HCT116 (cell line): ENCODE results near the gene WDR70. TPM values are rescaled to one million over a fixed set of nuclear protein-coding genes. Genes with fewer than 3 reads are reported as not detected.

Experiments used
- ATAC-seq: fragments of 200-7000 bp; cut with Tn5 transposase; 2 replicates; pipeline ENCODE4 v1.9.1; 2020; ENCODE audit warnings: mild to moderate bottlenecking, moderate library complexity
- BruUV-seq: library from RNA; stranded (reverse); fragments of 400-500 nt; replicated peaks from 2 replicates; lab custom pipeline; 2021; lab: Mats Ljungman, UMichigan
- CTCF ChIA-PET: fragments of 300-600 bp; sonication (Branson Sonifier 250); formaldehyde crosslinking; loops from one replicate; lab custom pipeline; 2021; ENCODE audit warnings: antibody characterized with exemption; lab: Charles Lee
- POLR2A ChIA-PET: fragments of 300-600, 350-600 bp; sonication (Branson Sonifier 250); formaldehyde crosslinking; loops from one replicate; lab custom pipeline; 2021; ENCODE audit warnings: antibody characterized with exemption; lab: Charles Lee
- RAD21 ChIA-PET, 2 experiments: fragments of 300-600 bp; sonication (Branson Sonifier 250); formaldehyde crosslinking; loops; one replicate each; lab custom pipeline; 2023; ENCODE audit warnings: low total read pairs in 2 of 2; ENCODE audit not compliant: uncharacterized antibody in 2 of 2, unreplicated experiment in 2 of 2, low non-redundant PET in 1 of 2; lab: Charles Lee
- DNase-seq: peaks from one replicate; pipeline ENCODE4 v3.0.0-alpha.2; 2010; ENCODE audit warnings: low read depth, low spot score
- H2AFZ ChIP-seq: fragments of 200-600 bp; shearing (Covaris generic), sonication (generic); 2 replicates; pipeline ENCODE4 v1.6.1; 2017; ENCODE audit warnings: low read depth, mixed run types, mixed read lengths, antibody characterized with exemption, low read length; ENCODE audit not compliant: poor library complexity, severe bottlenecking
- H3K27ac ChIP-seq: 2 replicates; pipeline ENCODE4 v1.5.1; 2012; ENCODE audit warnings: low read depth, low read length
- H3K27me3 ChIP-seq: fragments of 200-600 bp; sonication (generic); 2 replicates; pipeline ENCODE4 v1.6.1; 2016; ENCODE audit warnings: mixed run types, low read length, mixed read lengths; ENCODE audit not compliant: insufficient read depth
- H3K36me3 ChIP-seq, 2 experiments: fragments of 200-500 bp in 1 of 2; fragments of 200-600 bp in 1 of 2; sonication (Bioruptor generic) in 1 of 2; sonication (generic) in 1 of 2; 2 replicates each; pipeline versions ENCODE4 v1.5.1 to v1.6.1; 2014 to 2016; ENCODE audit warnings: low read length in 2 of 2, inconsistent platforms in 1 of 2, mixed read lengths in 1 of 2, mixed run types in 1 of 2; ENCODE audit not compliant: insufficient read depth in 2 of 2, control insufficient read depth in 1 of 2
- H3K4me1 ChIP-seq, 2 experiments: fragments of 200-600 bp in 1 of 2; sonication (generic) in 1 of 2; 2 replicates each; pipeline versions ENCODE4 v1.5.1 to v1.6.1; 2012 to 2017; ENCODE audit warnings: low read length in 2 of 2, inconsistent platforms in 1 of 2, mild to moderate bottlenecking in 1 of 2, mixed read lengths in 1 of 2, mixed run types in 1 of 2, moderate library complexity in 1 of 2; ENCODE audit not compliant: insufficient read depth in 2 of 2, control insufficient read depth in 1 of 2
- H3K4me2 ChIP-seq: fragments of 200-600 bp; sonication (generic); 2 replicates; pipeline ENCODE4 v1.6.1; 2017; ENCODE audit warnings: mixed run types, low read length, mixed read lengths
- H3K4me3 ChIP-seq, 2 experiments: fragments of 200-600 bp in 1 of 2; sonication (generic) in 1 of 2; replicated peaks in 1 of 2; 2 replicates each; pipeline ENCODE4 v1.5.1; 2011 to 2016; ENCODE audit warnings: low read length in 2 of 2, control low read depth in 1 of 2, low read depth in 1 of 2, mild to moderate bottlenecking in 1 of 2, mixed read lengths in 1 of 2, mixed run types in 1 of 2
- H3K79me2 ChIP-seq: fragments of 200-600 bp; sonication (generic); 2 replicates; pipeline ENCODE4 v1.6.1; 2017; ENCODE audit warnings: mild to moderate bottlenecking, mixed run types, low read length, moderate library complexity, mixed read lengths; ENCODE audit not compliant: insufficient read depth
- H3K9ac ChIP-seq: fragments of 200-600 bp; sonication (generic); 2 replicates; pipeline ENCODE4 v1.6.1; 2016; ENCODE audit warnings: low read length, mixed read lengths
- H3K9me2 ChIP-seq: fragments of 200-600 bp; sonication (generic), shearing (Covaris generic); 2 replicates; pipeline ENCODE4 v1.6.1; 2017; ENCODE audit warnings: mixed run types, mild to moderate bottlenecking, moderate library complexity; ENCODE audit not compliant: insufficient read depth
- H3K9me3 ChIP-seq, 2 experiments: fragments of 200-500 bp in 1 of 2; fragments of 200-600 bp in 1 of 2; sonication (Bioruptor generic) in 1 of 2; sonication (generic) in 1 of 2; 2 replicates each; pipeline ENCODE4 v1.6.1; 2014 to 2017; ENCODE audit warnings: low read length in 2 of 2, mixed read lengths in 2 of 2, inconsistent platforms in 1 of 2, low read depth in 1 of 2, mild to moderate bottlenecking in 1 of 2, mixed run types in 1 of 2, moderate library complexity in 1 of 2; ENCODE audit not compliant: control insufficient read depth in 1 of 2, insufficient read depth in 1 of 2
- H4K20me1 ChIP-seq: fragments of 200-600 bp; sonication (generic), shearing (Covaris generic); 2 replicates; pipeline ENCODE4 v1.6.1; 2017; ENCODE audit warnings: mixed run types, mild to moderate bottlenecking, moderate library complexity; ENCODE audit not compliant: insufficient read depth
- CBX3 ChIP-seq: IDR thresholded peaks from 2 replicates; pipeline ENCODE4 v1.6.1; 2012; ENCODE audit warnings: low read depth
- EGR1 ChIP-seq: IDR thresholded peaks from 2 replicates; pipeline ENCODE4 v1.6.1; 2012; ENCODE audit warnings: low read depth
- FOSL1 ChIP-seq: IDR thresholded peaks from 2 replicates; pipeline ENCODE4 v1.6.1; 2012; ENCODE audit warnings: low read depth
- JUND ChIP-seq: IDR thresholded peaks from 2 replicates; pipeline ENCODE4 v1.6.1; 2012
- ZFX ChIP-seq: fragments of 450-650 bp; IDR thresholded peaks from 2 replicates; pipeline ENCODE4 v1.6.1; 2017
- intact Hi-C: fragments of 100-400 bp; cut with micrococcal nuclease; formaldehyde crosslinking; loops from 2 replicates; pipeline ENCODE4 v1.10.0; 2022
- total RNA-seq: library from RNA; stranded (reverse); gene quantifications from one replicate; pipeline ENCODE4 v1.2.1, GENCODE V29; 2021; ENCODE audit not compliant: unreplicated experiment
- TF ChIP-seq, protein P1 (sequence below): IDR thresholded peaks from 2 replicates; pipeline ENCODE4 v1.6.1; 2012

WDR70 gene
- total RNA-seq, 1 experiment from 2014 or later, result 31.1 TPM

- BruUV-seq, result no TSS peak
These were observed 390.0 kb downstream of the WDR70 start for GRCh38 chr5:37769108-37769507.

GRCh38 chr5:37769840-37770239 is 390.7 kb downstream of the WDR70 start:
- Histone ChIP-seq H3K27ac (no peak overlapping the region), H3K9me3 (peaks cover under 1 to 5% of the 10 kb centered on the region in 2 experiments; a peak in 2 of 4 replicates), H3K4me2 (no peak overlapping the region), H4K20me1 (no peaks in the 10 kb centered on the region), H3K4me3 (no peak overlapping the region), H3K27me3 (no peaks in the 10 kb centered on the region), H3K4me1 (no peaks in the 10 kb centered on the region; a peak in 1 of 4 replicates), H3K79me2 (no peaks in the 10 kb centered on the region), H3K9ac (no peak overlapping the region), H3K36me3 (no peaks in the 10 kb centered on the region), H2AFZ (no peak overlapping the region), H3K9me2 (no peaks in the 10 kb centered on the region)
- ATAC-seq (no peak), DNase-seq (no peak)
- ChIA-PET RAD21 (no interaction called here), POLR2A (no interaction called here), CTCF (no interaction called here)
- TF ChIP-seq JUND (no peak), ZFX (no peak), FOSL1 (no peak)
- no TSS peak for BruUV-seq
- intact Hi-C loops, result no loop called here

More at GRCh38 chr5:37769108-37769507, 390.0 kb downstream of the WDR70 start:
- Histone ChIP-seq H3K36me3 (no peaks in the 10 kb centered on the region), H3K4me1 (no peaks in the 10 kb centered on the region; a peak in 1 of 4 replicates)
- no peak for TF ChIP-seq EGR1
- TF ChIP-seq, all 23 proteins: peak for 0
- Histone ChIP-seq H3K27ac (no peak overlapping the region), H3K79me2 (no peaks in the 10 kb centered on the region), H3K4me3 (no peak overlapping the region), H3K4me2 (no peak overlapping the region), H3K27me3 (no peaks in the 10 kb centered on the region), H3K9me3 (peaks cover 0 to 5% of the 10 kb centered on the region in 2 experiments; a peak in 2 of 4 replicates), H4K20me1 (no peaks in the 10 kb centered on the region), H2AFZ (no peak overlapping the region), H3K9me2 (no peaks in the 10 kb centered on the region), H3K9ac (no peak overlapping the region)
- DNase-seq, result no peak
- POLR2A ChIA-PET, result no interaction called here
- intact Hi-C loops, result no loop called here
- ATAC-seq, result no peak
- RAD21 ChIA-PET, result no interaction called here
- CTCF ChIA-PET, result no interaction called here

DNA sequence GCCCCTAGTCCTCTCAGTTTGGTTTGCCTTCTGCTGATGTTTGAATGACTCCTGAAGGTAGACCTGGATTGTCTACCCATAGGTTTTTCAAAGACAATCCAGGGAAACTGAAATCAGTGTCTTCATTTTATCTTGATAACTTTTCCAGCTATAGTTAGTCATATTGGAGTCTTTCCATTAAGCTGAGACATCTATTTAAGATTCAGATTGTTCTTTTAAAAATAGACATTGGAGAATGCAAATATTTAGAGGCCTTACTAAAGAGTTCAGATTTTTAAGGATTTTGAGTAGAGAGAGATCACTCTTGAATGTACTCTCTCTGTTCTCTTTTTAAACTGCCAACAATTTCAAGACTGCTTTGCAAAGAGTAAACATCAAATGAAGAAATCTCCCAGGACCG is 391.7 kb downstream of the WDR70 start:
- H3K36me3 ChIP-seq, result no peaks in the 10 kb centered on the region
- H2AFZ ChIP-seq, result no peak overlapping the region
- intact Hi-C loops, result no loop called here
- ChIA-PET RAD21 (no interaction called here), POLR2A (no interaction called here), CTCF (no interaction called here)
- peaks cover 5 to 8% of the 10 kb centered on the region in 2 experiments; a peak in 2 of 4 replicates for H3K9me3 ChIP-seq
- no peaks in the 10 kb centered on the region for H4K20me1 ChIP-seq
- H3K4me3 ChIP-seq, result no peak overlapping the region
- no peak for DNase-seq
- H3K9me2 ChIP-seq, result no peaks in the 10 kb centered on the region
- no peak overlapping the region for H3K4me2 ChIP-seq
- TF ChIP-seq ZFX (no peak), FOSL1 (no peak), CBX3 (no peak)
- TF ChIP-seq, protein P1, sequence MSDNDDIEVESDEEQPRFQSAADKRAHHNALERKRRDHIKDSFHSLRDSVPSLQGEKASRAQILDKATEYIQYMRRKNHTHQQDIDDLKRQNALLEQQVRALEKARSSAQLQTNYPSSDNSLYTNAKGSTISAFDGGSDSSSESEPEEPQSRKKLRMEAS, result no peak
- H3K27me3 ChIP-seq, result no peaks in the 10 kb centered on the region
- no peak overlapping the region for H3K9ac ChIP-seq
- H3K79me2 ChIP-seq, result no peaks in the 10 kb centered on the region
- no peaks in the 10 kb centered on the region; a peak in 1 of 4 replicates for H3K4me1 ChIP-seq
- no peak overlapping the region for H3K27ac ChIP-seq
- ATAC-seq, result no peak
- BruUV-seq, result no TSS peak
